Limb (tissue), 2 donors: ENCODE measurements around the gene NINL.

ENCODE experiments used
- DNase-seq, 2 donors: peaks; one replicate each; pipeline ENCODE4 v3.0.0-alpha.2; 2016; ENCODE audit errors: extremely low spot score in 2 of 2

NINL gene

GRCh38 chr20:25533920-25534700 lies 51.2 kb downstream of the NINL start:
- no peak for DNase-seq

DNA sequence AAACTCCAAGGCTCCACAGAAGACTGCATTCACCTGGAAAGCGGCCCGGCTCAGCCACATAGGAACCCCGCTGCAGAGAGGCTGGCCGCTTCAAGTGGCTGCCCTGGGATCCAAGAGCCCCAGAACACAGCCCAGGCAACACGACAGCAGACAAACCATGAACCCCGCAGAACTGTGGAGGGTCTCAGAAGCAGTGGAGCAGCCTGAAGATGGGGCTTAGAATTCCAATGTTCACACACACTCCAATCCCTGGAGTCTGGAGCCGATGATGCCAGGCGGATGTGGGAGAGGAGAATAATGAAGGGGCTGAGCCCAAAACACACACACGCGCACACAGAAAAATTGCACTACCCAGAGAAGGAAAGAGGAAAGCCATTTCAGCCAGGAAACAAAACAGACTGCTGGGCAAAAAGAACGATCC lies 52.4 kb downstream of the NINL start:
- DNase-seq: no peak

GRCh38 chr20:25532015-25532751 lies 53.1 kb downstream of the NINL start:
- no peak for DNase-seq

GRCh38 chr20:25529295-25529951 lies 55.9 kb downstream of the NINL start:
- DNase-seq: no peak

DNA sequence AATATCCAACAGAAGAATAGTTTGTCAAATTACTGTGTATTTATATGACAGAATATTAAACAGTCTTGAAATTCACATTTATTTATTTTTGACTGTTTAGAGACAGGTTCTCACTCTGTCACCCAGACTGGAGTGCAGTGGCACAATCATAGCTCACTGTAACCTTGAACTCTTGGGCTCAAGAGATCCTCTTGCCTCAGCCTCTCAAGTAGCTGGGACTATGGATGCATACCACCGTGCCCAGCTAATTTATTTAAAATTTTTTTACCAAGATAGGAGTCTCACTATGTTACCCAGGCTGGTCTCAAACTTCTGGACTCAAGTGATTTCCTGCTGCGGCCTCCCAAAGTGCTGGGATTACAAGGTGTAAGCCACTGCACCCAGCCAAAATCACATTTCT lies 57.4 kb downstream of the NINL start:
- DNase-seq: no peak

- no peak for DNase-seq
These were observed 58.9 kb downstream of the NINL start for GRCh38 chr20:25526446-25526845.

GRCh38 chr20:25525867-25526266 lies 59.5 kb downstream of the NINL start:
- DNase-seq: no peak

DNA sequence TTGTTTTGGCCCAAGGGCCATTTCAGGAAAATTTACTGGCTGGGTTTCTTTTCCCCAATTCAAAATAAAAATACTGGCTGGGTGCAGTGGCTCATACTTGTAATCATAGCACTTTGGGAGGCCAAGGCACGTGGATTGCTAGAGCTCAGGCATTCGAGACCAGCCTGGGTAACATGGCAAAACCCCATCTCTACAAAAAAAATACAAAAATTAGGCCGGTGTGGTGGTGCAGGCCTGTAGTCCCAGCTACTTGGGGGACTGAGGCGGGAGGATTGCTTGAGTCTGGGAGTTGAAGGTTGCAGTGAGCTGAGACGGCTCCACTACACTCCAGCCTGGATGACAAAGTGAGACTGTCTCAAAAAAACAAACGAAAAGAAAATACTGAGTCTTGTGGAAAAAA lies 60.0 kb downstream of the NINL start:
- no peak for DNase-seq

DNA sequence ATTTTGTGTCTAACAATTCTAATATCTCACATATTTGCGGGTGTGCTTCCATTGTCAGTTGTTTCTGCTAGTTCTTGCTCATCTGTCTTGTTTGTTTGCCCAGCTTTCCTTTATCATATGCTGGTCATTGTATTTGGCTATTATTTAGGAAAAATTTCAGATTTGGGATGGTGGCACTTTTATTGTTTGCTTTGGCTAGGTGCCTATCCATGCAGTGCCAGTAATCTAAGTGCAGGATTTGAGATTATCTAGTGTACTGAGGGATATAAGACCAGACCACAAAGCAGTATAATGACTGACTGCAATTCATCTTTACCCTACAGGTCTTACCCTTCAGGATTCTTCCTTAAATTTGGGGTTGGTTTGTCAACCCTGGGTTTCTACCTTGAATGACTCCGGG lies 63.9 kb downstream of the NINL start:
- no peak for DNase-seq

GRCh38 chr20:25517124-25517523 lies 68.2 kb downstream of the NINL start:
- no peak for DNase-seq

- no peak for DNase-seq
These were observed 70.5 kb downstream of the NINL start for GRCh38 chr20:25514747-25515340.

DNA sequence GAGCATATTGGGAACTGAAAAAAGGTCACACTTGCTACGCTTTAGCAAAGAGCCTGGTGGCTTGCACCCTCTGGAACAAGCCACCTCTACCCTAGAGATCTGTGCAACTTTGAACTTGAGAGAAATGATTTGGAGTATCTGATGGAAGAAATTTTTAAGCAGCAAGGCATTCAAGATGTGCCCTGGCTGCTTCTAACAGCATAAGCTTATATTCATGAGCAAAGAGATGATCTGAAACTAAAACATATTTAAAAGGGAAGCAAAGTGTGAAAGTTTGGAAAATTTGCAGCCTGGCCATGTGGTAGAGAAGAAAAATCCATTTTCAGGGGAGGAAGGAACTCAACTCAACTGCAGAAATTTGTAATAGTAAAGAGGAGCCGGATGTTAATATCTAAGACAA lies 71.1 kb downstream of the NINL start:
- no peak for DNase-seq

GRCh38 chr20:25512709-25513108 lies 72.6 kb downstream of the NINL start:
- DNase-seq: no peak

GRCh38 chr20:25511183-25511582 lies 74.1 kb downstream of the NINL start:
- DNase-seq: no peak

DNA sequence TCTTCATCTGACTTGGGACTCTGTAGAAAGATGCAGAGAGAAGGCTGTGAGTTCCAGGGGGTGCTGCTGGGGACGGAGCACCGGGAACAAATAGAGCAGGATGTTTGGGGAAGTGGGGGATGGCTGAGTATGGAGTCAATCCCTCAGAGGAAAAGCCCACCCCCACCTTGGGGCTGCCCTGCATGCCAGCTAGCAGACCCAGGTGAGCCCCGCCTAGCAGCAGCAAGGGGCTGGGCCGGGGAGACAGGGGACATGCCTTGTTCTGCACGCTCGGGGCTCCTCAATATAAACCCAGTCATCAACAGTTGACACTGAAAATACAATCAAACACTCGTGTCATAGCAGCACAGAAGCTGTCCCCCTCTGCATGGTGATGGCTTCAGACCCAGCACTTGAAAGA lies 74.6 kb downstream of the NINL start:
- no peak for DNase-seq

DNA sequence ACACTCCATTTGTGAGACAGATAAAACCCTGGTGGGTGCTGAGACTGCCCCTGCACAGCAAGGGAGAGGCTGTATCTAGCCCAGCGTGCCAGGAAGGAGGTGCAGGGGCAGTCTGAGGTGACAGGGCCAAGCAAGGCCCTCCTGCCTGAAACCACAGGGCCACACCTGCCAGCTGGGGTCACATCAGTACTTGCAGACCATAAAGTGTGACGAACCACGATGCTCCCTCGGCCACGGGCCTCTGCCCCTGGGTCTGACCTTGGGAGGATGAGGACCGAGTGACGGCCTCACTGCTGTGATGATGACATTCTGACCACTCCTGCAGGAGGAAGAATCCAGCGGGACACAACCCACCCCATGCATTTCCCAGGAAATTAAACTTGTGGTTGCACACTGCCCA lies 75.1 kb downstream of the NINL start:
- no peak for DNase-seq

GRCh38 chr20:25509084-25509483 lies 76.2 kb downstream of the NINL start:
- no peak for DNase-seq

DNA sequence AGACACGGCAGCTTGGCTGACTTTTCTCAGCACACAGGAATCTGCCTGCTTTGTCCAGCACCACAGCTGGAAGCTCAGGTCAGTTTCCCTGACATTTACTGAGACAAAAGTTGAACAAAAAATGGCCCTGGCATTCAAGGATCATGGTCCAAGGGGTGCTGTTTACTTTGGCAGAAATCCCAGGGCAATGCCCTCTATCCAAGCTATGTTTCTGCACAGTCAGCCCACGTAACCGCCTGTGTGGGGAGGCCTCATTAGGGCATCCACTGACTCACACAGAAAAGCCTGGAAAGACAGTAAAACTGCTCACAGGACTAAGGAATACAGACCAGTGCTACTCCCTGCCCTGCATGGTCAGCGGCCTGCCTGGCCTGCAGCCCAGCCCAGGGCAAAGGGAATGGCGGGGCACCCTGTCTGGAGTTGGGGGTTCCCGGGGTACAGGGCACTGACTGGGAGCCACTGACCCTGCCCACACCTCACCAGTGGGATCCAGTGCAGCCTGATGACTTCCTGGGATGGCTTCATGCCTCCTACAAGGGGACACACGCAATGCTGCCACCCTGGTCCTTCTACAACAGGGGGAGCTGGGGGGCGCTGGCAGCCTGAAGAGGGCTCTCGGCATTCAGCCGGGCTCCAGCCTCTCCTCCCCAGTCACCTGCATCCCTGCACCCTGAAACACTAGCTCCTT lies 77.1 kb downstream of the NINL start:
- DNase-seq: no peak

- no peak for DNase-seq
These were observed 77.8 kb downstream of the NINL start for GRCh38 chr20:25507385-25508082.

DNA sequence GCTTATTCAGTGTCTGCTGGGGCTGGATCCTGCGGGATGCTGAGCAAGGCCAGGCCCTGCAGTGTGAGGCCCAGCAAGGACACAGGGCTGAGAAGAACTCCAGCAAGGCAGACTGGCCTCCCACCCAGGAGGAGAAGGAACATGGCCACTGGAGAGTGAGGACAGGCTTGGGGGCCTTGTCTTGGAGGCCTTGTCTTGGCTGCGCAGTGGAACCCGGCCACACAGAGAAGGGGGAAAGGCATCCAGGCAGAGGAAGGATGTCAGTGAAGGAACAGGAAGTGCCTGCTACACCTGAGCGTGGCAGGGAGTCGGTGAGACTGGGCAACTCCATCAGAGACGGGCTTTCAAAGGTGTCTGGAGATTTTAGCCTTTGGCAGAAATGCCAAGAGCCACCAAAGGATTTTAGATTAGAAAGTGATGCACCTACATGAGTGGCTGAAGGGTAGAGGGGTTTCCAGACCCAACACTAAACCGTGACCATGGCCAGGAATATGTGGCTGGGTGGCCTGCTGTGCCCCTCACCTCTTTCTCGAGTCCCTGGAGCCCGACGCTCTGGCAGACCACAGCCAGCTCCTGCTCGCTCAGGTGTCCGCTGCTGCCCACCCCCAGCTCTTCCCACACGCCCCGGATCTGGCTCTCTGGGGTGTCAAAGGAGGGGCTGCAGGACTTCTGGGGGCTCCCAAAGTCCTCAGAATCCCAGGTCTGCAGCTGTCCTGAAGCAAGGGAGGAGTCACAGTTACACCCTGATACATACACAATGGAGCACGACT lies 80.8 kb downstream of the NINL start:
- DNase-seq: no peak
